ENCODE data around the gene ZMIZ1.
A peak's percentile ranks its signal among the peaks of the same experiment; 100 is the strongest.

Gene ZMIZ1

GRCh38 chr10:79206300-79207095 is 137.7 kb downstream of the ZMIZ1 start:
- peak; percentile 84 for DNase-seq (ENCODE audit: low spot score)

GRCh38 chr10:79207096-79207357 is 138.3 kb downstream of the ZMIZ1 start:
- DNase-seq (ENCODE audit: low spot score), result no peak

- DNase-seq (ENCODE audit: low spot score), result no peak
Measured at GRCh38 chr10:79207726-79208125, 139.0 kb downstream of the ZMIZ1 start.

- DNase-seq (ENCODE audit: low spot score), result no peak
Measured at GRCh38 chr10:79208251-79208983, 139.7 kb downstream of the ZMIZ1 start.

DNA sequence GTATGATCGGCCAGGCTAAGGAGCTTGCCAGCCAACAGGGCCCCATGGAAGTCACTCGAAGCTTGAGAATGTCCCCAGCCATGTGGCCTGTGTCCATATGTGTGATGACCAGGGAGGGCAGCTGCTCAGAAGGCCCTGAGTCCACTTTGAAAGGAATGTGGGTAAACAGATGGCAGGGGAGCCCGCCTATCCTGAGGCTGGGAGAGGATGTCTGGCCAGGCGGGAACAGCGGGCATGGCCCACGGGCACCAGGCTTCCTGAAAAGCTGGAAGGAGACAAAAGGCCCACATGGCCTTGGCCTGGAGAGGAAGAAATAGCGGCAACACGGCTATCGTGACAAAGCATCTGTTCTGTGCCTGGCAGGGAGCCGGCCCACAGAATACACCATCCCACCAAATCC is 140.6 kb downstream of the ZMIZ1 start:
- no peak for DNase-seq (ENCODE audit: low spot score)

GRCh38 chr10:79209831-79210230 is 141.1 kb downstream of the ZMIZ1 start:
- DNase-seq (ENCODE audit: low spot score), result no peak

GRCh38 chr10:79210672-79211071 is 141.9 kb downstream of the ZMIZ1 start:
- no peak for DNase-seq (ENCODE audit: low spot score)

GRCh38 chr10:79211616-79212015 is 142.8 kb downstream of the ZMIZ1 start:
- DNase-seq (ENCODE audit: low spot score), result no peak

DNA sequence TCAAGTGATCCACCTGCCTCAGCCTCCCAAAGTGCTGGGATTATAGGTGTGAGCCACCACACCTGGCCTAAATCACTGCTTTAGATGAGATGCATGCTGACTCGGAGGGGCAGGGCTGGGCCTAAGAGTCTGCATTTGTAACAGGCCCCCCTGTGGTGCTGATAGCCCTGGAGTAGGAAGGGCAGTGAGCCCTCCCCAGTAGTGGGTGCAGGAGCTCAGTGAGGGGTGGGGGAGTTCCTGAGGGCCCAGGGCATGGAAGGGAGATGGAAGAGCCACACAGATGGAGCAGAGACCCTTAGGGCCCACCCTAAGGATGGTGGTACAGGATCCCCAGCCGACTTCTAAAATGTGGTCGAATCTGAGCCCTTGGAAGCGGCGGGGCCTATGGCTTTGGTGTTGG is 146.8 kb downstream of the ZMIZ1 start:
- DNase-seq (ENCODE audit: low spot score), result no peak

GRCh38 chr10:79219322-79219957 is 150.7 kb downstream of the ZMIZ1 start:
- DNase-seq (ENCODE audit: low spot score), result no peak

DNA sequence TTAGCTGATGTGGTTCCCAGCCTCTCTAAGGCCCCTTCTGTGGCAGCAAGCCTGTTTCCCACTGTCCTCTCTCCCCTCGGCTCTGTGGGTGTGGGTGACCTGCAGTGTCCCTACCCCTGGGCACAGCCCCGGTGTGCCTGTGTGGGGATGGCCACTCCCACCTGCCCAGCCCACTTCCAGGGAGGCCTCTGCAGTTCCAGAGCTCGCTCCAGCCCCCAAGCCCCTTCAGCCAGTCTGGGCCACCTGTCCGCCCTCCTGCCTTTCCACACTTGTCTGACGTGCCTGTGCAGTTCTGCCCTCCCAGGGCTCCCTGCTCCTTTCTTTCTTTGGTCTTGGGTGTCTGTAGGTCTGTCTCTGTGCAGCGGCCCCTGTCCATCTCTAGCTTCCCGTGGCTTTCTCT is 151.5 kb downstream of the ZMIZ1 start:
- DNase-seq (ENCODE audit: low spot score), result no peak

DNA sequence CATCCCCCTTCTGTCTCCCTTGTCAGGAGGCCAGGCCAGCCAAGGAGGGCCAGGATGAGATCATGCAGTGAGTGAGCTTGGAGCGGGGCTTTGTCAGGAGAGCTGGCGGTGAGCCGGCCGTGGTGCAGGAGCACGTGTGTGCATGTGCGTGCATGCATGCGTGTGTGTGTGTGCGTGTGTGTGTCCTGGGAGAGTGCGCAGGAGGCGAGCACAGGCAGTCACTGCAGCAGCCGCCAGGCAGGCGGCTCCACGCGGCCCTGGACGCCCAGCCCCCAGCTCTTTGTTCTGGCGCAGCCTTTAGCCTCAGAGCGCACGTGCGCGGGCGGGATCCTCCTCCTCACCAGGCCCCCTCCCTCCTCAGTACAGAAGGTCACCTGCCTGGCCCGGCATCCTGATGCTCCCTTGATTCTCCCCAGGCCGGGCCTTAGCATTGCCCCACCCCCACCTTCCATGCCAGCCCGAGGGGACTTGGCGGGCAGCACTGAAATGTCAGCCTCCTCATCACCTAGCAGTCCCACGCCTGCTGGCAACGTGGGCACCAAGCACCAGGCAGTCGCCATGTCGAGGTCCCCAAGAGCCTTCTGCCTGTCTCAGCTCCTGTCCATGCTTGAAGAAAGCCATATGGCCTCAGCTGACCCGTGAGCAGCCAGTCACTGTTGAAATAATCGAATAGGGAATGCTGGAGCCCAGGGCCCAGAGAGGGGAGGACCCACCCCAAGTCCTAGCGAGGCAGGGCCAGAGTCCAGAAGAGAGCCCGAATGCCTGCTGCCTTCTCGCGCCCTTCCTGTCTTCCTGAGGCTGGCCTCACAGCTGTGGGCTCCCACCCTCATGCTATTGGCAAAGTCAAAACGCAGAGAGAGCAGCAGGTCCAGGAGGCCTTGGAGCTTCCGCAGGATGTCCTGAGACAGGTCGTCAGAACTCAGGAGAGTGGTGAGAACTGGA is 152.6 kb downstream of the ZMIZ1 start:
- DNase-seq (ENCODE audit: low spot score), result peak; percentile 74

DNA sequence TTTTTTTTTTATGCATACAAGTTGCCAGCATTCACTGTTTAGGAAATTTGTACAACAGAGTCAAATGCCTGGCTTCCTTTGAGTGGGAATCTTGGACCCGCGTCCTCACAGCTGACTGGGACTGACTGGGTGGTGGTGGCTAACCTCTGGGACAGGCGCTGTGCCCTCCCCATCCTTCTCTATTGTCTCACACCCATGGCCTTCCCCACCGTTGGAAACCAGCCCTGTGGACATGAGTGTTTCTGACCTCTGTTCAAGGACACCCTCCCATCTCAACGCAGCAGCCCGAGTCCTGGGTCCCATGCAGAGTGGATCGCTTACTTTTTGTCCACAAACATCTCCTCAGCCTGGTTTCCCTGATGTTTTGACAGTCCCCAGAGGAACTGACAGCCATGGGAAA is 153.4 kb downstream of the ZMIZ1 start:
- DNase-seq (ENCODE audit: low spot score), result peak; percentile 39

DNA sequence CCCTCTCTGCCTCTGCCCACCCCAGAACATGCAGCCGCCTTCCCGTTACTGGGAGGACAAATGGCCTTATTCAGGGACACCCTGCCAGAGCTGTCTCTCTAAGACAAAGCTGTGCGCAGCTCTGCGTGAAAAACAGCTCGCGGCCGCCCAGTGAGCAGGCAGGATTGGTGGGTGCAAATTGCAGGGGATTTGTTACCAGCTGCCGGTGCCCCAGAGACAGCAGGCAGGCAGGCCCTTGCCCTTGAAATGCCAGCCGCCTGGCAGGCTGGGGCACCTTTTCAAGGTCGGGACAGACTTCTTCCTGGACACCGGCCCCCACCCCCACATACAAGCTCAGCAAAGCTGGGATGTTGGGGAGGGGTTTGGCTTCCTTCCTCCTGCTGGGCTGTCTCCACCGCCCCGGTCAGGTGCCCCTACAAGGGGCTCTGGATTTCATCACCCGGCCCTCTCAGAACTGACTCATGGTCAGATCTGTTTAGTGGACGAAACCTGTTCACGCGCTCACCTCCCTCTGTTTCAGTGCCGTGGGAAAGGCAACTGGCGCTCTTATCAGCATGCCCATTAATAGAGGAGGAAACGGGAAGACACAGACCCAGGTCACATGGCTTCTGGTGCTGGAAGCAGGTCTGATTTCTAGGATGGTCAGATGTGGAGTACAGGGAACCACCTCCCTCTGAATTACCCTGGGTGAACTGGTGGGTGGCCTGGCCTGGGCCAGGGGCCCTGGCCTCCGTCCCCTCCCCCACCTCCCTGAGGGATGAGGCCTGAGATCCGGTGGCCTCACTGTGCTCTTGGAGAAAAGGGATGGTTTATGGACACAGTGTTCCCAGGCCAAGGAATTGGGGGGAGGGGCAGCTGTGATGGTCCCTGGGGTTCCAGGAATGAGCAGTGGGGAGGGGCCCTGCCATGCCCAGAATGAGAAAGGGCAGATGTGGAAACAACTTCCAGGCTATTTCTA is 154.6 kb downstream of the ZMIZ1 start:
- peak; percentile 79 for DNase-seq (ENCODE audit: low spot score)

GRCh38 chr10:79224263-79224949 is 155.6 kb downstream of the ZMIZ1 start:
- no peak for DNase-seq (ENCODE audit: low spot score)

GRCh38 chr10:79224992-79225391 is 156.2 kb downstream of the ZMIZ1 start:
- no peak for DNase-seq (ENCODE audit: low spot score)

GRCh38 chr10:79226391-79227245 is 157.9 kb downstream of the ZMIZ1 start:
- no peak for DNase-seq (ENCODE audit: low spot score)

- no peak for DNase-seq (ENCODE audit: low spot score)
Measured at GRCh38 chr10:79229071-79229541, 160.3 kb downstream of the ZMIZ1 start.

DNA sequence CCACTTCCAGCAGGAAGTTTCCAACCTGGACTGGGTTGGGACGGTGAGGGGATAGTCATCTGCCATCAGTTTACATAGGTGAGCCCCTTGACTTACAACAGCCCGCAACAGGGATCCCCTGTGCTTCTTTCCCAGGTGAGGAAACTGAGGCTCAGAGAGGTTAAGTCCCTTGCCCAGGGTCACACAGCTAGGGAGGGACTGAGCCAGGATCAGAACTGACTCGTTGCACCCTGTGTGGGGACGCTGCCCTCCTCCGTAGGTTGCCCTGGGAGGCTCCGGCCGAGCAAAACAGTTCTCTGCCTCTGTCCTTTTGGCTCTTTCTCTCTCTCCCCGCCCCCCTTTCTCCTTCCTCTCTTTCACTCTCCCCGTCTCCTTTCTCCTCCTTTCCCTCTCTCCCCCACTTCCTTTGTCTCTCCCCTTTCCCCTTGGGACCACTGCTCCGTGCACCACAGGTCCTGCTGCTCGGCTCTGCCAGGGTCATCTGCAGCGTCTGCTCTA is 161.1 kb downstream of the ZMIZ1 start:
- DNase-seq (ENCODE audit: low spot score), result no peak
